ENCODE data around the gene BLOC1S3. TPM values are rescaled to one million over a fixed set of nuclear protein-coding genes. Genes with fewer than 3 reads are reported as not detected.

BLOC1S3 gene
- total RNA-seq, 2 experiments from 2014 or later = 14.7 to 18.8 TPM

- Mint-ChIP-seq H3K27me3 (no peaks in the 10 kb centered on the region), H3K27ac (no peak overlapping the region), H3K4me1 (ENCODE audit: low read depth) (no peaks in the 10 kb centered on the region), H3K36me3 (ENCODE audit: low read depth) (no peaks in the 10 kb centered on the region), H3K4me3 (no peak overlapping the region), H3K9me3 (no peaks in the 10 kb centered on the region)
- intact Hi-C loops (cut with DNase I, micrococcal nuclease) = no loop called here
- CTCF ChIA-PET = no interaction called here
- no peak for DNase-seq
- peaks cover 0 to 4% of the 10 kb centered on the region in 2 experiments for H3K9me3 ChIP-seq (ENCODE audit: control insufficient read depth in 1 of 2, insufficient read depth in 1 of 2, low read length in 2 of 2)
- H3K36me3 ChIP-seq (ENCODE audit: insufficient read depth, low read length) = no peaks in the 10 kb centered on the region
- no peak overlapping the region for H3K4me3 ChIP-seq (ENCODE audit: low read length)
- no peaks in the 10 kb centered on the region for H3K27me3 ChIP-seq (ENCODE audit: control insufficient read depth in 1 of 2, insufficient read depth in 2 of 2, low read length in 2 of 2)
- no peak for ATAC-seq (ENCODE audit: poor library complexity)
- POLR2A ChIA-PET = no interaction called here
- no peak overlapping the region for H3K27ac ChIP-seq (ENCODE audit: low read depth in 1 of 2, low read length in 2 of 2)
- TF ChIP-seq, protein P1, sequence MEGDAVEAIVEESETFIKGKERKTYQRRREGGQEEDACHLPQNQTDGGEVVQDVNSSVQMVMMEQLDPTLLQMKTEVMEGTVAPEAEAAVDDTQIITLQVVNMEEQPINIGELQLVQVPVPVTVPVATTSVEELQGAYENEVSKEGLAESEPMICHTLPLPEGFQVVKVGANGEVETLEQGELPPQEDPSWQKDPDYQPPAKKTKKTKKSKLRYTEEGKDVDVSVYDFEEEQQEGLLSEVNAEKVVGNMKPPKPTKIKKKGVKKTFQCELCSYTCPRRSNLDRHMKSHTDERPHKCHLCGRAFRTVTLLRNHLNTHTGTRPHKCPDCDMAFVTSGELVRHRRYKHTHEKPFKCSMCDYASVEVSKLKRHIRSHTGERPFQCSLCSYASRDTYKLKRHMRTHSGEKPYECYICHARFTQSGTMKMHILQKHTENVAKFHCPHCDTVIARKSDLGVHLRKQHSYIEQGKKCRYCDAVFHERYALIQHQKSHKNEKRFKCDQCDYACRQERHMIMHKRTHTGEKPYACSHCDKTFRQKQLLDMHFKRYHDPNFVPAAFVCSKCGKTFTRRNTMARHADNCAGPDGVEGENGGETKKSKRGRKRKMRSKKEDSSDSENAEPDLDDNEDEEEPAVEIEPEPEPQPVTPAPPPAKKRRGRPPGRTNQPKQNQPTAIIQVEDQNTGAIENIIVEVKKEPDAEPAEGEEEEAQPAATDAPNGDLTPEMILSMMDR (IDR thresholded peaks at IDR 0.05) = no peak
- peaks cover 5% of the 10 kb centered on the region for H3K4me1 ChIP-seq (ENCODE audit: insufficient read depth, low read length)
These were observed 12.8 kb downstream of the BLOC1S3 start for GRCh38 chr19:45191375-45191774.

GRCh38 chr19:45195764-45196163, 17.2 kb downstream of the BLOC1S3 start:
- Histone ChIP-seq H3K27ac (ENCODE audit: low read depth in 1 of 2, low read length in 2 of 2) (no peak overlapping the region), H3K36me3 (ENCODE audit: insufficient read depth, low read length) (no peaks in the 10 kb centered on the region), H3K27me3 (ENCODE audit: control insufficient read depth in 1 of 2, insufficient read depth in 2 of 2, low read length in 2 of 2) (no peaks in the 10 kb centered on the region), H3K9me3 (ENCODE audit: control insufficient read depth in 1 of 2, insufficient read depth in 1 of 2, low read length in 2 of 2) (no peaks in the 10 kb centered on the region), H3K4me1 (ENCODE audit: insufficient read depth, low read length) (no peaks in the 10 kb centered on the region), H3K4me3 (ENCODE audit: low read length) (no peak overlapping the region)
- Mint-ChIP-seq H3K27ac (no peak overlapping the region), H3K27me3 (no peaks in the 10 kb centered on the region), H3K9me3 (no peaks in the 10 kb centered on the region), H3K36me3 (ENCODE audit: low read depth) (no peaks in the 10 kb centered on the region), H3K4me3 (no peak overlapping the region), H3K4me1 (ENCODE audit: low read depth) (no peaks in the 10 kb centered on the region)
- ChIA-PET POLR2A (no interaction called here), CTCF (no interaction called here)
- intact Hi-C loops (cut with DNase I, micrococcal nuclease) = no loop called here
- ATAC-seq (ENCODE audit: poor library complexity) = no peak
- TF ChIP-seq, protein P1 (IDR thresholded peaks at IDR 0.05) = no peak
- DNase-seq = no peak

GRCh38 chr19:45200568-45200967, 22.0 kb downstream of the BLOC1S3 start:
- no peaks in the 10 kb centered on the region for H3K9me3 Mint-ChIP-seq
- DNase-seq = no peak
- ChIA-PET POLR2A (no interaction called here), CTCF (no interaction called here)
- no peaks in the 10 kb centered on the region for H3K9me3 ChIP-seq (ENCODE audit: control insufficient read depth in 1 of 2, insufficient read depth in 1 of 2, low read length in 2 of 2)
- no peak for ATAC-seq (ENCODE audit: poor library complexity)
- H3K27ac Mint-ChIP-seq = no peak overlapping the region
- no peaks in the 10 kb centered on the region for H3K4me1 ChIP-seq (ENCODE audit: insufficient read depth, low read length)
- no peaks in the 10 kb centered on the region for H3K27me3 Mint-ChIP-seq
- H3K27me3 ChIP-seq (ENCODE audit: control insufficient read depth in 1 of 2, insufficient read depth in 2 of 2, low read length in 2 of 2) = no peaks in the 10 kb centered on the region
- H3K36me3 Mint-ChIP-seq (ENCODE audit: low read depth) = no peaks in the 10 kb centered on the region
- no peak overlapping the region for H3K4me3 Mint-ChIP-seq
- TF ChIP-seq, protein P1 (IDR thresholded peaks at IDR 0.05) = no peak
- no peaks in the 10 kb centered on the region for H3K4me1 Mint-ChIP-seq (ENCODE audit: low read depth)
- intact Hi-C loops (cut with DNase I, micrococcal nuclease) = no loop called here
- no peaks in the 10 kb centered on the region for H3K36me3 ChIP-seq (ENCODE audit: insufficient read depth, low read length)
- H3K4me3 ChIP-seq (ENCODE audit: low read length) = no peak overlapping the region
- H3K27ac ChIP-seq (ENCODE audit: low read depth in 1 of 2, low read length in 2 of 2) = no peak overlapping the region

Data from CD4-positive, alpha-beta T cell (primary cell).